Measurements from ENCODE around the gene PLCXD3.
"Not testable (repeated sequence)": the region's sequence is repeated elsewhere in the genome, so short reads cannot be mapped to it uniquely, and the experiment has no call there.

Gene PLCXD3

DNA sequence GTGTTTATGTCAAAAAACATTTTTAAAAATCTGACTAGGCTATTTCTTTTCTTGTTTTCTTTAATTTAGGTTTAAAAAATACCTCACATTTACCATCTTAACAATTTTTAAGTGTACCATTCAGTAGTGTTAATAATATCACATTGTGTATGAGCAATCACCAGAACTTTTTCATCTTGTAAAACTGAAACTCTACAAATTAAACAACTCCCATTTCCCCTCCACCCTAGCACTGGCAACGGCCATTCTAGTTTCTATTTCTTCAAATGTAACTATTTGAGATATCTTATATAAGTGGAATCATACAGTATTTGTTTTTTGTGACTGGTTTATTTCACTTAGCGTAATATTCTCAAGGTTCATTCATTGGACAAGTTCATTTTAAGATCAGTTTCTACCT is 27.7 kb downstream of the PLCXD3 start:
- ChIA-PET POLR2A (no interaction called here), CTCF (interaction anchor here (0.6 to 0.7 kb wide), 3 partner anchors 17 to 108 kb away, joined by 3 read pairs; no protein-coding TSS in a partner anchor)
- no peaks in the 10 kb centered on the region for H3K4me1 ChIP-seq (ENCODE audit: control insufficient read depth, insufficient read depth, low read length)
- H3K36me3 ChIP-seq (ENCODE audit: control insufficient read depth in 2 of 2, insufficient read depth in 1 of 2, low read length in 2 of 2) = no peaks in the 10 kb centered on the region
- H3K4me3 ChIP-seq (ENCODE audit: low read depth, low read length) = no peak overlapping the region
- TF ChIP-seq, protein P1, sequence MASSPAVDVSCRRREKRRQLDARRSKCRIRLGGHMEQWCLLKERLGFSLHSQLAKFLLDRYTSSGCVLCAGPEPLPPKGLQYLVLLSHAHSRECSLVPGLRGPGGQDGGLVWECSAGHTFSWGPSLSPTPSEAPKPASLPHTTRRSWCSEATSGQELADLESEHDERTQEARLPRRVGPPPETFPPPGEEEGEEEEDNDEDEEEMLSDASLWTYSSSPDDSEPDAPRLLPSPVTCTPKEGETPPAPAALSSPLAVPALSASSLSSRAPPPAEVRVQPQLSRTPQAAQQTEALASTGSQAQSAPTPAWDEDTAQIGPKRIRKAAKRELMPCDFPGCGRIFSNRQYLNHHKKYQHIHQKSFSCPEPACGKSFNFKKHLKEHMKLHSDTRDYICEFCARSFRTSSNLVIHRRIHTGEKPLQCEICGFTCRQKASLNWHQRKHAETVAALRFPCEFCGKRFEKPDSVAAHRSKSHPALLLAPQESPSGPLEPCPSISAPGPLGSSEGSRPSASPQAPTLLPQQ (tag by site-specific recombination; IDR thresholded peaks at IDR 0.05) = no peak
- TF ChIP-seq ZNF544 (tag by site-specific recombination; IDR thresholded peaks at IDR 0.05) = no peak
- no peak for TF ChIP-seq ZNF174 (tag by site-specific recombination; IDR thresholded peaks at IDR 0.05)
- TF ChIP-seq, protein P2, sequence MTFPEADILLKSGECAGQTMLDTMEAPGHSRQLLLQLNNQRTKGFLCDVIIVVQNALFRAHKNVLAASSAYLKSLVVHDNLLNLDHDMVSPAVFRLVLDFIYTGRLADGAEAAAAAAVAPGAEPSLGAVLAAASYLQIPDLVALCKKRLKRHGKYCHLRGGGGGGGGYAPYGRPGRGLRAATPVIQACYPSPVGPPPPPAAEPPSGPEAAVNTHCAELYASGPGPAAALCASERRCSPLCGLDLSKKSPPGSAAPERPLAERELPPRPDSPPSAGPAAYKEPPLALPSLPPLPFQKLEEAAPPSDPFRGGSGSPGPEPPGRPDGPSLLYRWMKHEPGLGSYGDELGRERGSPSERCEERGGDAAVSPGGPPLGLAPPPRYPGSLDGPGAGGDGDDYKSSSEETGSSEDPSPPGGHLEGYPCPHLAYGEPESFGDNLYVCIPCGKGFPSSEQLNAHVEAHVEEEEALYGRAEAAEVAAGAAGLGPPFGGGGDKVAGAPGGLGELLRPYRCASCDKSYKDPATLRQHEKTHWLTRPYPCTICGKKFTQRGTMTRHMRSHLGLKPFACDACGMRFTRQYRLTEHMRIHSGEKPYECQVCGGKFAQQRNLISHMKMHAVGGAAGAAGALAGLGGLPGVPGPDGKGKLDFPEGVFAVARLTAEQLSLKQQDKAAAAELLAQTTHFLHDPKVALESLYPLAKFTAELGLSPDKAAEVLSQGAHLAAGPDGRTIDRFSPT (tag by site-specific recombination; IDR thresholded peaks at IDR 0.05) = no peak
- TF ChIP-seq SCRT2 (tag by site-specific recombination; IDR thresholded peaks at IDR 0.05) = no peak
- TF ChIP-seq ZNF529 (tag by site-specific recombination; IDR thresholded peaks at IDR 0.05; ENCODE audit: insufficient replicate concordance) = no peak
- no peak for TF ChIP-seq ZNF112 (tag by site-specific recombination; IDR thresholded peaks at IDR 0.05)
- TF ChIP-seq ZNF146 (tag by site-specific recombination; IDR thresholded peaks at IDR 0.05) = no peak
- TF ChIP-seq ZNF114 (tag by site-specific recombination; IDR thresholded peaks at IDR 0.05) = no peak
- TF ChIP-seq, protein P3, sequence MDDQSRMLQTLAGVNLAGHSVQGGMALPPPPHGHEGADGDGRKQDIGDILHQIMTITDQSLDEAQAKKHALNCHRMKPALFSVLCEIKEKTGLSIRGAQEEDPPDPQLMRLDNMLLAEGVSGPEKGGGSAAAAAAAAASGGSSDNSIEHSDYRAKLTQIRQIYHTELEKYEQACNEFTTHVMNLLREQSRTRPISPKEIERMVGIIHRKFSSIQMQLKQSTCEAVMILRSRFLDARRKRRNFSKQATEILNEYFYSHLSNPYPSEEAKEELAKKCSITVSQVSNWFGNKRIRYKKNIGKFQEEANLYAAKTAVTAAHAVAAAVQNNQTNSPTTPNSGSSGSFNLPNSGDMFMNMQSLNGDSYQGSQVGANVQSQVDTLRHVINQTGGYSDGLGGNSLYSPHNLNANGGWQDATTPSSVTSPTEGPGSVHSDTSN (CRISPR knock-in tag; IDR thresholded peaks at IDR 0.05) = no peak
- TF ChIP-seq, protein P4, sequence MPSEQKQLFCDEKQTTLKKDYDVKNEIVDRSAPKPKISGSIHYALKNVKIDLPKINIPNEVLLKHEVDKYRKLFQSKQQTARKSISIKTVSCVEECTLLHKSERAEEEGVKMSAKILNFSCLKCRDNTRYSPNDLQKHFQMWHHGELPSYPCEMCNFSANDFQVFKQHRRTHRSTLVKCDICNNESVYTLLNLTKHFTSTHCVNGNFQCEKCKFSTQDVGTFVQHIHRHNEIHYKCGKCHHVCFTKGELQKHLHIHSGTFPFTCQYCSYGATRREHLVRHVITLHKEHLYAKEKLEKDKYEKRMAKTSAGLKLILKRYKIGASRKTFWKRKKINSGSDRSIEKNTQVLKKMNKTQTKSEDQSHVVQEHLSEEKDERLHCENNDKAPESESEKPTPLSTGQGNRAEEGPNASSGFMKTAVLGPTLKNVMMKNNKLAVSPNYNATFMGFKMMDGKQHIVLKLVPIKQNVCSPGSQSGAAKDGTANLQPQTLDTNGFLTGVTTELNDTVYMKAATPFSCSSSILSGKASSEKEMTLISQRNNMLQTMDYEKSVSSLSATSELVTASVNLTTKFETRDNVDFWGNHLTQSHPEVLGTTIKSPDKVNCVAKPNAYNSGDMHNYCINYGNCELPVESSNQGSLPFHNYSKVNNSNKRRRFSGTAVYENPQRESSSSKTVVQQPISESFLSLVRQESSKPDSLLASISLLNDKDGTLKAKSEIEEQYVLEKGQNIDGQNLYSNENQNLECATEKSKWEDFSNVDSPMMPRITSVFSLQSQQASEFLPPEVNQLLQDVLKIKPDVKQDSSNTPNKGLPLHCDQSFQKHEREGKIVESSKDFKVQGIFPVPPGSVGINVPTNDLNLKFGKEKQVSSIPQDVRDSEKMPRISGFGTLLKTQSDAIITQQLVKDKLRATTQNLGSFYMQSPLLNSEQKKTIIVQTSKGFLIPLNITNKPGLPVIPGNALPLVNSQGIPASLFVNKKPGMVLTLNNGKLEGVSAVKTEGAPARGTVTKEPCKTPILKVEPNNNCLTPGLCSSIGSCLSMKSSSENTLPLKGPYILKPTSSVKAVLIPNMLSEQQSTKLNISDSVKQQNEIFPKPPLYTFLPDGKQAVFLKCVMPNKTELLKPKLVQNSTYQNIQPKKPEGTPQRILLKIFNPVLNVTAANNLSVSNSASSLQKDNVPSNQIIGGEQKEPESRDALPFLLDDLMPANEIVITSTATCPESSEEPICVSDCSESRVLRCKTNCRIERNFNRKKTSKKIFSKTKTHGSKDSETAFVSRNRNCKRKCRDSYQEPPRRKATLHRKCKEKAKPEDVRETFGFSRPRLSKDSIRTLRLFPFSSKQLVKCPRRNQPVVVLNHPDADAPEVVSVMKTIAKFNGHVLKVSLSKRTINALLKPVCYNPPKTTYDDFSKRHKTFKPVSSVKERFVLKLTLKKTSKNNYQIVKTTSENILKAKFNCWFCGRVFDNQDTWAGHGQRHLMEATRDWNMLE (tag by site-specific recombination; conservative IDR thresholded peaks at IDR 0.05; ENCODE audit: low read depth) = no peak
- no peak for TF ChIP-seq MYNN (tag by site-specific recombination; IDR thresholded peaks at IDR 0.05; ENCODE audit: borderline replicate concordance)
- no peak for TF ChIP-seq TRIM28 (IDR thresholded peaks at IDR 0.05; ENCODE audit: borderline replicate concordance, low read length)
- H3K9me3 ChIP-seq (ENCODE audit: control insufficient read depth, insufficient read depth, low read depth, low read length) = no peaks in the 10 kb centered on the region
- H3K27ac ChIP-seq (ENCODE audit: extremely low read depth, low read depth, low read length) = no peak overlapping the region

DNA sequence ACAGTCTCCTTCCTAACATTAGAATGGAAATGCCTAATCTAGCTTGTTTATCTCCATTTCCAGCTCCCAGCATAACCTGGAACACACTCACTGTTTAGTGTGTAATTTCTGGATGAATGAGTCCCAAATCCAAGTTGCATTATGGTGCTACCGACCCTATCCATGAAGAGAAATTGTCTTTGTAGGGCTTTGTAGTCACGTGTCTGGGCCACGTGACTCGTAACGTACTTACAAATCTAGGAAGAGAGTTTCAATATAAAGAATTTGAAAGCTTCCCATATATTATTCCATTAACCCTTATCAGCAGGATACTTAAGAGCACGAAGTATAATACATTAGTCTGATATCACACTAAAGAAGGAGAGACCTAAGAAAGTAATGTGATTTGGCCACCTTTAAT is 28.2 kb downstream of the PLCXD3 start:
- Histone ChIP-seq H3K27ac (ENCODE audit: extremely low read depth, low read depth, low read length) (no peak overlapping the region), H3K36me3 (ENCODE audit: control insufficient read depth in 2 of 2, insufficient read depth in 1 of 2, low read length in 2 of 2) (no peaks in the 10 kb centered on the region), H3K9me3 (ENCODE audit: control insufficient read depth, insufficient read depth, low read depth, low read length) (no peaks in the 10 kb centered on the region), H3K4me3 (ENCODE audit: low read depth, low read length) (no peak overlapping the region), H3K4me1 (ENCODE audit: control insufficient read depth, insufficient read depth, low read length) (no peaks in the 10 kb centered on the region)
- no peak for TF ChIP-seq GLIS1 (tag by site-specific recombination; IDR thresholded peaks at IDR 0.05)
- ChIA-PET CTCF (no interaction called here), POLR2A (no interaction called here)

DNA sequence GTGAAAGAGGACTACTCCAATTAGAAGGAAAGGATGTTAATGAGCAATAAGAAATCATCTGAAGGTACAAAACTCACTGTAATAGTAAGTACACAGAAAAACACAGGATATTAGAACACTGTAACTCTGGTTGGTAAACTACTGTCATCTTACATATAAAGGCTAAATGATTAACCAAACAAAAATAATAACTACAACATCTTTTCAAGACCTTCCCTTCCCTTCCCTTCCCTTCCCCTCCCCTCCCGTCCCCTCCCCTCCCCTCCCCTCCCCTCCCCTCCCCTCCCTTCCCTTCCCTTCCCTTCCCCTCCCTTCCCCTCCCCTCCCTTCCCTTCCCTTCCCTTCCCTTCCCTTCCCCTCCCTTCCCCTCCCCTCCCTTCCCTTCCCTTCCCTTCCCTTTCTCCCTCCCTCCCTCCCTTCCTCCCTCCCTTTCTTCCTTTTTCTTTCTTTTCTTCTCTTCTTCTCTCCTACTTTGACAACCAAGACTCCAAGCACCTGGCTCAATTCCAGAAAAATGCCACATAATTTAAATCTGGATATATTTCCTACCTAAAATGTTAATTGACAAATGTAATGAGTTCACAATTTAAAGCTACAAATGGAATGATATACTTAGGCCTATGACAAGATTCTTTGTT is 38.7 kb downstream of the PLCXD3 start:
- H3K9me3 ChIP-seq (ENCODE audit: control insufficient read depth, insufficient read depth, low read depth, low read length); CTCF ChIA-PET; POLR2A ChIA-PET; H3K27ac ChIP-seq (ENCODE audit: extremely low read depth, low read depth, low read length); H3K4me3 ChIP-seq (ENCODE audit: low read depth, low read length); H3K36me3 ChIP-seq (ENCODE audit: control insufficient read depth in 2 of 2, insufficient read depth in 1 of 2, low read length in 2 of 2); H3K4me1 ChIP-seq (ENCODE audit: control insufficient read depth, insufficient read depth, low read length): not testable (repeated sequence)

All from HEK293 (cell line).